ENCODE results near the gene IL5.

- TF ChIP-seq CTCF (optimal IDR thresholded peaks at IDR 0.05 in 1 of 3, IDR thresholded peaks at IDR 0.05 in 1 of 3, conservative IDR thresholded peaks at IDR 0.05 in 1 of 3; ENCODE audit: extremely low read depth in 1 of 3, insufficient read depth in 2 of 3, low read length in 3 of 3), result no peak
- no peak for TF ChIP-seq EZH2 (IDR thresholded peaks at IDR 0.05; ENCODE audit: low read length)
Measured at GRCh38 chr5:132504746-132505145, 38.6 kb downstream of the IL5 start.
